NB4 (cell line): ENCODE data around the gene TRAP1.

ENCODE experiments used
- DNase-seq: peaks from one replicate; pipeline ENCODE4 v3.0.0; 2010; ENCODE audit warnings: low read depth
- H3K4me3 ChIP-seq: one replicate; pipeline ENCODE4 v1.5.1; 2011; ENCODE audit warnings: mild to moderate bottlenecking, low read depth, low read length, moderate library complexity
- CTCF ChIP-seq: IDR thresholded peaks from one replicate; pipeline ENCODE4 v1.5.1; 2012; ENCODE audit warnings: low read depth, low read length
- MAX ChIP-seq: IDR thresholded peaks from 2 replicates; pipeline ENCODE4 v1.6.1; 2011; ENCODE audit warnings: low read depth, low read length
- MYC ChIP-seq: IDR thresholded peaks from 2 replicates; pipeline ENCODE4 v1.6.1; 2011; ENCODE audit warnings: low read depth, low read length
- POLR2A ChIP-seq: IDR thresholded peaks from 2 replicates; pipeline ENCODE4 v1.6.1; 2011; ENCODE audit warnings: mild to moderate bottlenecking; ENCODE audit not compliant: insufficient read length; ENCODE audit errors: extremely low read depth

The TRAP1 gene

GRCh38 chr16:3664187-3664896, 53.0 kb downstream of the TRAP1 start:
- no peak for DNase-seq
- TF ChIP-seq CTCF = no peak
- no peak for TF ChIP-seq POLR2A
- TF ChIP-seq MAX = no peak
- no peak for TF ChIP-seq MYC

GRCh38 chr16:3662601-3663000, 54.7 kb downstream of the TRAP1 start:
- no peak overlapping the region for H3K4me3 ChIP-seq
- no peak for TF ChIP-seq POLR2A
- no peak for TF ChIP-seq MAX
- TF ChIP-seq CTCF = no peak
- TF ChIP-seq MYC = no peak
- no peak for DNase-seq

More at GRCh38 chr16:3664187-3664896, 53.0 kb downstream of the TRAP1 start:
- H3K4me3 ChIP-seq = no peak overlapping the region

- H3K4me3 ChIP-seq = no peak overlapping the region
- no peak for TF ChIP-seq CTCF
- no peak for TF ChIP-seq MYC
- TF ChIP-seq MAX = no peak
- no peak for TF ChIP-seq POLR2A
- DNase-seq = no peak
Observed at GRCh38 chr16:3661922-3662321, 55.4 kb downstream of the TRAP1 start.

DNA sequence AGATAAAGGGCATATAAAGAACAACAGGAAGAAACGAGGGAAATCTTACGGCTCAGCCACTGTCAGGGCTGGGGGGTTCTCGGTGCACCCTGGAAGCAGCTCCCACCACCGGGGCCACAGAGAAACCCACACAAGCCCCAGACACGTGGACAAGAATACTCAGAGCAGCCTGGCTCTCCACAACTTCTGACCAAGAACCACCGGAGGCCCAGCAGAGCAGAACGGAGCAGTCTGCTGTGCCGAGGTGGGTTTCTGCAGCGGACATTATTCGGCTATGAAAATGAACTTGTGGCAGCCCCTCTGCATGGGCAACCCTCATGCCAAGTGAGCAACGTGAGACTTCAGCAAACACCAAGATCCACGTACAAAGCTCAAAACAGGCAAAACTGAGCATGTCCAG, 56.0 kb downstream of the TRAP1 start:
- no peak overlapping the region for H3K4me3 ChIP-seq
- no peak for DNase-seq
- TF ChIP-seq MYC = no peak
- TF ChIP-seq POLR2A = no peak
- TF ChIP-seq MAX = no peak
- no peak for TF ChIP-seq CTCF

- DNase-seq = no peak
- H3K4me3 ChIP-seq = no peak overlapping the region
- TF ChIP-seq CTCF (no peak), MAX (no peak), POLR2A (no peak), MYC (no peak)
Observed at GRCh38 chr16:3659251-3659650, 58.1 kb downstream of the TRAP1 start.
